GM18868 (cell line): Measurements from ENCODE around the gene HTR1B.

Experiments used
- ATAC-seq: cut with Tn5 transposase; IDR thresholded peaks from one replicate; pipeline ENCODE4 v1.9.1; 2021; ENCODE audit warnings: mild to moderate bottlenecking, moderate library complexity; ENCODE audit not compliant: unreplicated experiment

The HTR1B gene

GRCh38 chr6:77463308-77463860, at the start of gene HTR1B:
Gene HTR1B, minus strand, starts transcription at chr6:77463491. Its CDS starts 88 bp downstream, at chr6:77463403.
- ATAC-seq, result no peak

GRCh38 chr6:77512554-77512953, 49.3 kb upstream of the HTR1B start:
- no peak for ATAC-seq

- ATAC-seq, result no peak
Observed at GRCh38 chr6:77511860-77512259, 48.6 kb upstream of the HTR1B start.

- ATAC-seq, result no peak
Observed at GRCh38 chr6:77502981-77503380, 39.7 kb upstream of the HTR1B start.

GRCh38 chr6:77492530-77492929, 29.2 kb upstream of the HTR1B start:
- no peak for ATAC-seq

GRCh38 chr6:77487808-77488425, 24.6 kb upstream of the HTR1B start:
- ATAC-seq, result no peak

GRCh38 chr6:77482981-77483380, 19.7 kb upstream of the HTR1B start:
- no peak for ATAC-seq

- no peak for ATAC-seq
Observed at GRCh38 chr6:77474973-77475372, 11.7 kb upstream of the HTR1B start.

GRCh38 chr6:77474286-77474956, 11.1 kb upstream of the HTR1B start:
- ATAC-seq, result no peak

GRCh38 chr6:77470983-77471382, 7.7 kb upstream of the HTR1B start:
- ATAC-seq, result no peak

GRCh38 chr6:77468939-77469338, 5.6 kb upstream of the HTR1B start:
- ATAC-seq, result no peak

- peak; percentile 66 for ATAC-seq
Observed at GRCh38 chr6:77466451-77467437, 3.5 kb upstream of the HTR1B start.

GRCh38 chr6:77466055-77466450, 2.8 kb upstream of the HTR1B start:
- peak; percentile 83 for ATAC-seq

GRCh38 chr6:77464495-77464867, 1.2 kb upstream of the HTR1B start:
- no peak for ATAC-seq

GRCh38 chr6:77463861-77464494, 687 bp upstream of the HTR1B start:
- no peak for ATAC-seq

- ATAC-seq, result no peak
Observed at GRCh38 chr6:77462359-77463307, 658 bp downstream of the HTR1B start.

GRCh38 chr6:77461796-77462195, 1.5 kb downstream of the HTR1B start:
- ATAC-seq, result no peak

GRCh38 chr6:77458421-77458820, 4.9 kb downstream of the HTR1B start:
- no peak for ATAC-seq

GRCh38 chr6:77457720-77458349, 5.5 kb downstream of the HTR1B start:
- peak; percentile 89 for ATAC-seq
